Parathyroid adenoma (tissue), 2 donors: ENCODE results near the gene MBP.

Experiments used
- H2AFZ ChIP-seq: fragments of 300-600 bp; sonication (generic); one replicate; pipeline ENCODE4 v1.7.0; 2017; ENCODE audit warnings: antibody characterized with exemption, mild to moderate bottlenecking
- H3K27ac ChIP-seq: fragments of 300-600 bp; sonication (generic); one replicate; pipeline ENCODE4 v1.7.0; 2017
- H3K27me3 ChIP-seq: fragments of 300-600 bp; sonication (generic); one replicate; pipeline ENCODE4 v1.7.0; 2017; ENCODE audit warnings: low read length; ENCODE audit not compliant: control insufficient read depth, insufficient read depth
- H3K36me3 ChIP-seq: fragments of 300-600 bp; sonication (generic); one replicate; pipeline ENCODE4 v1.7.0; 2017; ENCODE audit warnings: low read length; ENCODE audit not compliant: control insufficient read depth, insufficient read depth
- H3K4me1 ChIP-seq: fragments of 300-600 bp; sonication (generic); one replicate; pipeline ENCODE4 v1.7.0; 2017; ENCODE audit warnings: control low read depth
- H3K4me2 ChIP-seq: fragments of 300-600 bp; sonication (generic); one replicate; pipeline ENCODE4 v1.7.0; 2017; ENCODE audit warnings: low read length
- H3K4me3 ChIP-seq: fragments of 300-600 bp; sonication (generic); one replicate; pipeline ENCODE4 v1.7.0; 2017; ENCODE audit warnings: low read depth, low read length
- H3K79me2 ChIP-seq: fragments of 300-600 bp; sonication (generic); one replicate; pipeline ENCODE4 v1.7.0; 2017; ENCODE audit warnings: control low read depth
- H3K9ac ChIP-seq: fragments of 300-600 bp; sonication (generic); one replicate; pipeline ENCODE4 v1.7.0; 2017; ENCODE audit warnings: mild to moderate bottlenecking
- H3K9me3 ChIP-seq: fragments of 300-600 bp; sonication (generic); one replicate; pipeline ENCODE4 v1.7.0; 2017; ENCODE audit warnings: low read length; ENCODE audit not compliant: control insufficient read depth
- TF ChIP-seq, protein P1 (sequence below): fragments of 300-600 bp; sonication (generic); IDR thresholded peaks from one replicate; pipeline ENCODE4 v1.7.0; 2017; ENCODE audit warnings: antibody characterized with exemption, mild to moderate bottlenecking
- donor health status: primary hyperparathyroidism.

Gene MBP

DNA sequence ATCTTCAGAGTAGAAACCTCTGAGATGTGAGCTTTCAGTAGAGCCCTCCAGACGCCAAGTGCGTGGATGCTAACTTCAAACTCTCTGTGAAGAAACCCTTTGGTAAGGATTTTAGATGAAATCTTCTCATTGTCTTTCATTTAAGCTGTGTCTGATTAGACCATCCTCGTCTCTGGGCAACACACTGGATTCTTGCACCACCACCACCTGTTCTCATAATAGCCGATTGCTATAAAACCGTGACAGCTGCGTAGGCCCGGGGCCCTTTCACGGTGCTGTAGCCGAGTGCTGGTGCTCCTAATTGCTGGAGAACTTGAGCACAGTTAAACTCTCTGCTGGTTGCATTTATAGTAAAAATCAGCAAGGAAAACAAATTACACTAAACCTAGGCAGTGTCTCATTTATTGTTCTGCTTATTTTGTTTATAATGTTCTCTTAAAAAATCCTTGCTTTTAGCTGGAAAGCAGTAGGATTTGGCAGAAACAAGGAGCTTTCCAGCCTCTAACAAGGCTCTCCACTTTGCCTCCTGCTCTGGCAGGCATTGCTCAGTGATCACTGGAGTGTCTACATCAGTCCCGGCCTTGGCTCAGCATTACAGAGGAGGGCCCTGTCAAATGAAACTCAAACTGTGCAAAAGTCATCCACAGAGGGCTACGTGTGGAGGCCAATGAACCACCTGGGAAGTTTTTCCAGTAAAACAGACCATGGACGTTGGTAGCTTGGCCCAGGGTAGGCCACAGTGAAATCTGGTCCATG, 40.9 kb upstream of the MBP start:
- no peaks in the 10 kb centered on the region for H3K79me2 ChIP-seq
- no peaks in the 10 kb centered on the region for H3K27me3 ChIP-seq
- H3K4me1 ChIP-seq = no peaks in the 10 kb centered on the region
- H2AFZ ChIP-seq = no peak overlapping the region
- TF ChIP-seq, protein P1, sequence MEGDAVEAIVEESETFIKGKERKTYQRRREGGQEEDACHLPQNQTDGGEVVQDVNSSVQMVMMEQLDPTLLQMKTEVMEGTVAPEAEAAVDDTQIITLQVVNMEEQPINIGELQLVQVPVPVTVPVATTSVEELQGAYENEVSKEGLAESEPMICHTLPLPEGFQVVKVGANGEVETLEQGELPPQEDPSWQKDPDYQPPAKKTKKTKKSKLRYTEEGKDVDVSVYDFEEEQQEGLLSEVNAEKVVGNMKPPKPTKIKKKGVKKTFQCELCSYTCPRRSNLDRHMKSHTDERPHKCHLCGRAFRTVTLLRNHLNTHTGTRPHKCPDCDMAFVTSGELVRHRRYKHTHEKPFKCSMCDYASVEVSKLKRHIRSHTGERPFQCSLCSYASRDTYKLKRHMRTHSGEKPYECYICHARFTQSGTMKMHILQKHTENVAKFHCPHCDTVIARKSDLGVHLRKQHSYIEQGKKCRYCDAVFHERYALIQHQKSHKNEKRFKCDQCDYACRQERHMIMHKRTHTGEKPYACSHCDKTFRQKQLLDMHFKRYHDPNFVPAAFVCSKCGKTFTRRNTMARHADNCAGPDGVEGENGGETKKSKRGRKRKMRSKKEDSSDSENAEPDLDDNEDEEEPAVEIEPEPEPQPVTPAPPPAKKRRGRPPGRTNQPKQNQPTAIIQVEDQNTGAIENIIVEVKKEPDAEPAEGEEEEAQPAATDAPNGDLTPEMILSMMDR = no peak
- H3K9ac ChIP-seq = no peak overlapping the region
- no peak overlapping the region for H3K4me2 ChIP-seq
- no peaks in the 10 kb centered on the region for H3K9me3 ChIP-seq
- H3K4me3 ChIP-seq = no peak overlapping the region
- no peaks in the 10 kb centered on the region for H3K36me3 ChIP-seq
- H3K27ac ChIP-seq = no peak overlapping the region

DNA sequence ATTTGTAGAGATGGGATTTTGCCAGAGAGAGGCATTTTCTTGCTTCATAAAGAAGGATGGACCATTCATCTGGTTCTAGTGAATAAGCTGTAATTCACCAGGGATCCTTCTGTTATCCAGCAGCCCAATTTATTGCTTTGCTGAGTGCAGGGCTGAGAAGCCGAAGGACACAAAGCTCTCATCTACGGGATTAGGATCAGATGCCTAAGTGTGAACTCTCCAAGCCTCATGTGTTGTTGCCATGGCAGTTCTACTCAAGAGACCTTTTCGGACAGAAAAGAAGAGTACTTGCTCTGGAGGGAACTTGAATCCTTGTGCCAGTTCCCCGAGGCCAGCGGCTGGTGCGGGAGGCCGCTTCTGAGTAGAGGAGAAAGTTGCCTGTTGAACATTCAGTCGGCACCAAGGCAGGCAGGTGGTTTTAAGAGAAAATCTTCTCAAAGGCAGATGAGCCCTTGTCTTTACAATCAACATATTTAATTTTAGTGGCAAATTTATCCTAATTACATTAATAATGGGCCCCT, 38.4 kb upstream of the MBP start:
- no peaks in the 10 kb centered on the region for H3K36me3 ChIP-seq
- H3K79me2 ChIP-seq = no peaks in the 10 kb centered on the region
- no peak overlapping the region for H3K9ac ChIP-seq
- TF ChIP-seq, protein P1 = no peak
- H3K4me3 ChIP-seq = no peak overlapping the region
- no peaks in the 10 kb centered on the region for H3K4me1 ChIP-seq
- no peak overlapping the region for H3K4me2 ChIP-seq
- H3K27me3 ChIP-seq = no peaks in the 10 kb centered on the region
- no peak overlapping the region for H3K27ac ChIP-seq
- no peak overlapping the region for H2AFZ ChIP-seq
- H3K9me3 ChIP-seq = no peaks in the 10 kb centered on the region

DNA sequence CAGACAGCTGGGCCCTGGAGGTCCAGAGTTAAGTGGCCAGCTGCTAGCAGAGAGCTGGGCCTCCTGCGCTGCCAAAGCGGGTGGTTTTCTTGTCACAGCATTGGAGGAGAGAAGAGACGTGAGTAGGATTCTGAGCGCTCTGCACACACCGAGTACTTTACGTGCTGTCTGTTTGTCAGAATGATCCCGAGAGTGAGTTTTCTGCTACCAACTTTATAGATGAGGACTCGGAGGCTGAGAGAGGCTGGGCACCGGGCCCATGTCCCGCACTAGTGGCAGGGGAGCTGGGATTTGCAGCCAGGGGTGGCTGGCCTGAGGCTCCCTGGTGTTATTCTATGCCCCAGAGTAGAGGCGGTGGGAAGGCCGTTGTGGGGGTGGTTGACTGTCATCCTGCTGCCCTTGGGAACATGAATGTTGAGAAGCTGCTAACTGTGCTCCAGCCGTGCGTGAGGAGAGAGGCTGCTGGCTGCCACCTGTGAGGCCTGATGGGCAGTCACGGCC, 36.3 kb upstream of the MBP start:
- no peak overlapping the region for H3K4me3 ChIP-seq
- no peaks in the 10 kb centered on the region for H3K9me3 ChIP-seq
- H3K4me2 ChIP-seq = no peak overlapping the region
- TF ChIP-seq, protein P1 = no peak
- H2AFZ ChIP-seq = no peak overlapping the region
- H3K9ac ChIP-seq = no peak overlapping the region
- no peaks in the 10 kb centered on the region for H3K27me3 ChIP-seq
- H3K79me2 ChIP-seq = no peaks in the 10 kb centered on the region
- H3K27ac ChIP-seq = no peak overlapping the region
- H3K36me3 ChIP-seq = no peaks in the 10 kb centered on the region
- no peaks in the 10 kb centered on the region for H3K4me1 ChIP-seq

DNA sequence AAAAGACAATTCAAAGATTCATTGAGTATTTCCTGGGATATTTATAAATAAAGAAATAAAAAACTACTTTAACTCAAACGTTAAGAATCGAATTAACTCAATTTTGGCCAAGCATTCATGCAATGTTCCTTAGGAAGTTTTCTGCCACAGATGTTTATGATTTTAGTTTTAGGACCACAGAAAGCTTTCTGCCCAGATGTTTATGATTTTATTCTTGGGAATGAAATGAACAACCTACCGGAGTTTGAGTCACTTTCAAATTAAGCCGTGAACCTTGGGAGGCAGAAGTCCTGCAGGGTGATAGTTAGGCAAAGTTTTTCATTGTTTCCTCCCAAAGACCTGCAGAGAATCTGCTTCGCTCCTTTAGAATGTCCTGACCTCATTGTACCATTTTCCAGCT, 34.7 kb upstream of the MBP start:
- Histone ChIP-seq H3K27me3 (no peaks in the 10 kb centered on the region), H3K4me1 (no peaks in the 10 kb centered on the region), H3K4me3 (no peak overlapping the region), H3K9me3 (no peaks in the 10 kb centered on the region), H3K9ac (no peak overlapping the region), H3K4me2 (no peak overlapping the region), H3K79me2 (no peaks in the 10 kb centered on the region), H3K27ac (no peak overlapping the region), H3K36me3 (no peaks in the 10 kb centered on the region), H2AFZ (no peak overlapping the region)
- TF ChIP-seq, protein P1 = no peak

DNA sequence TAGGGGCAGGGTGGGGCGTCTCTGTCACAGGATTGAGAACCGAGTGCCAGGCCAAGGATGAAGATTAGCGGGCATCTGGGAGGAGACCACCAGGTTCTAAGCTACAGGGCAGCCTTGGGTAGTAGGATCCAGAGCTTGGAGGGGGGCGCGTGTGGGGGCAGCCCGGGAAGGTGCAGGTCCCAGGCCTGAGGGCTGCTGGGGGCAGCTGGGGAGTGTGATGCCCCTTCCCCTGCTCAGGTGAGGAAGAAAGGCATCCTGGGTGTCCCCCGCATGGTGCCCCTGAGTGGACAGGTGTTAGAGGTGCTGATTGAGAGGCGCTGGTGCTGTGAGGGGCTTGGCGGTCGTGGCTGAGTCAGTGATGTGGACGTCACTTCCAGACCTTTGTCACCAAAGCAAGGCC, 33.9 kb upstream of the MBP start:
- H3K9me3 ChIP-seq = no peaks in the 10 kb centered on the region
- no peak overlapping the region for H3K4me2 ChIP-seq
- no peak overlapping the region for H2AFZ ChIP-seq
- no peaks in the 10 kb centered on the region for H3K27me3 ChIP-seq
- H3K27ac ChIP-seq = no peak overlapping the region
- H3K79me2 ChIP-seq = no peaks in the 10 kb centered on the region
- H3K4me1 ChIP-seq = no peaks in the 10 kb centered on the region
- H3K36me3 ChIP-seq = no peaks in the 10 kb centered on the region
- H3K4me3 ChIP-seq = no peak overlapping the region
- H3K9ac ChIP-seq = no peak overlapping the region
- TF ChIP-seq, protein P1 = no peak
